Neuronal stem cell (in vitro differentiated cells): ENCODE data around the gene SLC37A1.
A peak's percentile ranks its signal among the peaks of the same experiment; 100 is the strongest.

Experiments
- DNase-seq: peaks from one replicate; pipeline ENCODE4 v3.0.0-alpha.2; 2013; ENCODE audit warnings: low spot score
- H2AFZ ChIP-seq: one replicate; pipeline ENCODE4 v1.6.1; 2013; ENCODE audit warnings: mild to moderate bottlenecking, low read length, inconsistent platforms
- H2AK5ac ChIP-seq: 2 replicates; pipeline ENCODE4 v1.6.1; 2013; ENCODE audit warnings: low read depth, mild to moderate bottlenecking, inconsistent platforms, low read length, moderate library complexity, mixed read lengths
- H2BK120ac ChIP-seq: 2 replicates; pipeline ENCODE4 v1.6.1; 2013; ENCODE audit warnings: low read depth, mild to moderate bottlenecking, inconsistent platforms, low read length, moderate library complexity, mixed read lengths
- H2BK12ac ChIP-seq: one replicate; pipeline ENCODE4 v1.6.1; 2013; ENCODE audit warnings: low read length, inconsistent platforms
- H2BK15ac ChIP-seq: 2 replicates; pipeline ENCODE4 v1.6.1; 2013; ENCODE audit warnings: mild to moderate bottlenecking, low read length, inconsistent platforms, mixed read lengths
- H2BK5ac ChIP-seq: one replicate; pipeline ENCODE4 v1.6.1; 2013; ENCODE audit warnings: inconsistent platforms, mild to moderate bottlenecking, low read length, moderate library complexity
- H3K14ac ChIP-seq: one replicate; pipeline ENCODE4 v1.6.1; 2013; ENCODE audit warnings: low read length, inconsistent platforms
- H3K18ac ChIP-seq: 2 replicates; pipeline ENCODE4 v1.6.1; 2013; ENCODE audit warnings: low read length, inconsistent platforms
- H3K23ac ChIP-seq: 2 replicates; pipeline ENCODE4 v1.6.1; 2013; ENCODE audit warnings: low read depth, mild to moderate bottlenecking, mixed read lengths, low read length, inconsistent platforms; ENCODE audit not compliant: poor library complexity
- H3K27ac ChIP-seq: replicated peaks from 3 replicates; pipeline ENCODE4 v1.5.1; 2013; ENCODE audit warnings: low read length, inconsistent platforms
- H3K27me3 ChIP-seq, 3 experiments: 2 replicates each; pipeline ENCODE4 v1.6.1; 2013; ENCODE audit warnings: low read length in 3 of 3, mild to moderate bottlenecking in 2 of 3, inconsistent platforms in 1 of 3, low read depth in 1 of 3, mixed read lengths in 1 of 3, moderate library complexity in 1 of 3; ENCODE audit not compliant: control insufficient read depth in 3 of 3, insufficient read depth in 3 of 3
- H3K36me3 ChIP-seq, 2 donors: replicated peaks in 1 of 2; 2 replicates each; pipeline ENCODE4 v1.6.1; 2013; ENCODE audit warnings: low read length in 2 of 2; ENCODE audit not compliant: control insufficient read depth in 2 of 2, insufficient read depth in 2 of 2
- H3K4ac ChIP-seq: 2 replicates; pipeline ENCODE4 v1.6.1; 2013; ENCODE audit warnings: inconsistent platforms, mild to moderate bottlenecking, low read length, moderate library complexity
- H3K4me1 ChIP-seq, 2 donors: 1 replicate in 1 of 2; 2 replicates in 1 of 2; pipeline ENCODE4 v1.6.1; 2013; ENCODE audit warnings: low read length in 2 of 2, low read depth in 1 of 2; ENCODE audit not compliant: control insufficient read depth in 2 of 2, insufficient read depth in 1 of 2
- H3K4me2 ChIP-seq: one replicate; pipeline ENCODE4 v1.6.1; 2013; ENCODE audit warnings: mild to moderate bottlenecking, low read length, inconsistent platforms; ENCODE audit not compliant: insufficient read depth, poor library complexity, severe bottlenecking
- H3K4me3 ChIP-seq, 2 donors: 2 replicates each; pipeline ENCODE4 v1.5.1; 2013; ENCODE audit warnings: low read length in 2 of 2, mild to moderate bottlenecking in 2 of 2, inconsistent platforms in 1 of 2, moderate library complexity in 1 of 2
- H3K79me1 ChIP-seq: one replicate; pipeline ENCODE4 v1.6.1; 2013; ENCODE audit warnings: low read depth, mild to moderate bottlenecking, inconsistent platforms, low read length, moderate library complexity
- H3K9ac ChIP-seq: one replicate; pipeline ENCODE4 v1.6.1; 2013; ENCODE audit warnings: mild to moderate bottlenecking, low read depth, low read length, inconsistent platforms; ENCODE audit not compliant: poor library complexity
- H3K9me3 ChIP-seq, 2 donors: replicated peaks in 1 of 2; 2 replicates each; pipeline versions ENCODE3 to v1.6.1; 2013; ENCODE audit warnings: low read length in 2 of 2, mild to moderate bottlenecking in 2 of 2, inconsistent platforms in 1 of 2, low read depth in 1 of 2, mixed read lengths in 1 of 2, moderate library complexity in 1 of 2; ENCODE audit not compliant: control insufficient read depth in 2 of 2, insufficient read depth in 1 of 2
- H4K8ac ChIP-seq: one replicate; pipeline ENCODE4 v1.6.1; 2013; ENCODE audit warnings: low read depth, mild to moderate bottlenecking, inconsistent platforms, low read length, moderate library complexity
- H4K91ac ChIP-seq: one replicate; pipeline ENCODE4 v1.6.1; 2013; ENCODE audit warnings: low read length, low read depth, mild to moderate bottlenecking, inconsistent platforms; ENCODE audit not compliant: poor library complexity
- WGBS, 2 donors: extraction: QIAGEN DNeasy Blood & Tissue Kit; methylation state at CpG; one replicate each; pipeline ENCODE4 v1.1.7; 2013; ENCODE audit warnings: missing lambda C conversion rate in 2 of 2, mixed read lengths in 1 of 2; ENCODE audit not compliant: insufficient read length in 2 of 2, insufficient replicate concordance in 1 of 2; ENCODE audit errors: extremely low coverage in 2 of 2; 5-methylcytosine and 5-hydroxymethylcytosine counted together

Gene SLC37A1

GRCh38 chr21:42568866-42569731 is 55.4 kb downstream of the SLC37A1 start:
- no peak for DNase-seq
- peak overlapping the region; percentile 39 for H3K23ac ChIP-seq
- H4K91ac ChIP-seq: peak overlapping the region; percentile 93
- no peak overlapping the region for H3K9ac ChIP-seq
- H2BK5ac ChIP-seq: no peak overlapping the region
- H3K79me1 ChIP-seq: no peaks in the 10 kb centered on the region
- H3K4me2 ChIP-seq: no peak overlapping the region
- no CpG with 5 or more reads among the region's 35 CpGs for WGBS, 2 donors
- peak overlapping the region; percentile 93 for H3K18ac ChIP-seq
- no peak overlapping the region for H3K27ac ChIP-seq
- no peak overlapping the region for H2BK120ac ChIP-seq
- H3K4ac ChIP-seq: no peak overlapping the region
- no peak overlapping the region for H2AFZ ChIP-seq
- H3K9me3 ChIP-seq: no peaks in the 10 kb centered on the region
- peaks cover 0 to 3% of the 10 kb centered on the region in 2 donors for H3K36me3 ChIP-seq
- H3K27me3 ChIP-seq: peaks cover 0 to 3% (median 0%) of the 10 kb centered on the region in 3 experiments
- peak overlapping the region; percentile 95 for H2AK5ac ChIP-seq
- H3K4me1 ChIP-seq: peaks cover 8 to 16% of the 10 kb centered on the region in 2 donors
- H2BK12ac ChIP-seq: peak overlapping the region; percentile 65
- H4K8ac ChIP-seq: no peak overlapping the region
- H2BK15ac ChIP-seq: peak overlapping the region; percentile 90
- no peak overlapping the region for H3K14ac ChIP-seq
- no peak overlapping the region for H3K4me3 ChIP-seq

- Histone ChIP-seq H3K79me1 (no peaks in the 10 kb centered on the region), H3K18ac (peak overlapping the region; percentile 93)
- no CpG with 5 or more reads among the region's 31 CpGs for WGBS, 2 donors
Measured at GRCh38 chr21:42569732-42570301, 56.2 kb downstream of the SLC37A1 start.

GRCh38 chr21:42570362-42570761 is 56.7 kb downstream of the SLC37A1 start:
- H3K36me3 ChIP-seq: peaks cover 0 to 3% of the 10 kb centered on the region in 2 donors
- H3K79me1 ChIP-seq: no peaks in the 10 kb centered on the region
- peak overlapping the region; percentile 68 for H2BK5ac ChIP-seq
- H3K23ac ChIP-seq: no peak overlapping the region
- H2AFZ ChIP-seq: no peak overlapping the region
- WGBS, 2 donors: no CpG with 5 or more reads among the region's 9 CpGs
- peak overlapping the region; percentile 90 for H2BK15ac ChIP-seq
- H3K27me3 ChIP-seq: peaks cover 0 to 3% (median 0%) of the 10 kb centered on the region in 3 experiments
- H3K4me3 ChIP-seq: no peak overlapping the region
- peak overlapping the region; percentile 86 for H2BK12ac ChIP-seq
- peak overlapping the region; percentile 93 for H3K18ac ChIP-seq
- no peak overlapping the region for H3K4me2 ChIP-seq
- H4K8ac ChIP-seq: no peak overlapping the region
- no peak overlapping the region for H3K9ac ChIP-seq
- peak overlapping the region; percentile 72 for H2BK120ac ChIP-seq
- H3K27ac ChIP-seq: peak overlapping the region; percentile 10
- peak overlapping the region; percentile 66 for H3K14ac ChIP-seq
- no peaks in the 10 kb centered on the region for H3K9me3 ChIP-seq
- H2AK5ac ChIP-seq: peak overlapping the region; percentile 95
- DNase-seq: no peak
- peaks cover 8 to 16% of the 10 kb centered on the region in 2 donors for H3K4me1 ChIP-seq
- H4K91ac ChIP-seq: peak overlapping the region; percentile 93
- H3K4ac ChIP-seq: peak overlapping the region; percentile 43

More at GRCh38 chr21:42569732-42570301, 56.2 kb downstream of the SLC37A1 start:
- Histone ChIP-seq H2BK12ac (peak overlapping the region; percentile 86), H3K9me3 (no peaks in the 10 kb centered on the region), H3K27me3 (peaks cover 0 to 3% (median 0%) of the 10 kb centered on the region in 3 experiments), H2BK5ac (peak overlapping the region; percentile 68), H3K14ac (peak overlapping the region; percentile 72), H2AFZ (no peak overlapping the region), H3K36me3 (peaks cover 0 to 3% of the 10 kb centered on the region in 2 donors), H4K91ac (peak overlapping the region; percentile 93), H3K27ac (no peak overlapping the region), H3K23ac (no peak overlapping the region), H2AK5ac (peak overlapping the region; percentile 95), H3K4me3 (no peak overlapping the region), H3K4ac (peak overlapping the region; percentile 43), H2BK15ac (peak overlapping the region; percentile 90), H4K8ac (no peak overlapping the region), H3K4me2 (no peak overlapping the region), H2BK120ac (peak overlapping the region; percentile 72), H3K4me1 (peaks cover 8 to 16% of the 10 kb centered on the region in 2 donors), H3K9ac (peak overlapping the region; percentile 50)
- DNase-seq: no peak
